H1 (cell line): Measurements from ENCODE around the gene GP5. TPM values are rescaled to one million over a fixed set of nuclear protein-coding genes. Genes with fewer than 3 reads are reported as not detected.

ENCODE experiments used
- CTCF ChIA-PET: fragments of 300-600 bp; sonication (Branson Sonifier 250); formaldehyde crosslinking; loops from one replicate; lab custom pipeline; 2021; ENCODE audit not compliant: partially characterized antibody; lab: Charles Lee
- POLR2A ChIA-PET: fragments of 300-600 bp; sonication (Branson Sonifier 250); formaldehyde crosslinking; loops from one replicate; lab custom pipeline; 2021; ENCODE audit warnings: inconsistent platforms; ENCODE audit not compliant: partially characterized antibody; lab: Charles Lee
- DNase-seq, 2 experiments: peaks; one replicate each; pipeline versions ENCODE4 v3.0.0 to v3.0.0-alpha.2; 2010 to 2022; ENCODE audit warnings: low spot score in 2 of 2, low read depth in 1 of 2, mixed read lengths in 1 of 2
- FAIRE-seq: peaks from 2 replicates; lab custom pipeline; 2011; peaks lifted over from hg19 to GRCh38; lab: Jason Lieb, UNC
- H2AFZ ChIP-seq: 2 replicates; pipeline ENCODE4 v1.8.1; 2012; ENCODE audit warnings: low read length, inconsistent platforms
- H2AK5ac ChIP-seq: 2 replicates; pipeline ENCODE4 v1.6.1; 2013; ENCODE audit warnings: low read depth, low read length
- H2BK120ac ChIP-seq: replicated peaks from 2 replicates; pipeline ENCODE3; 2013; ENCODE audit warnings: low read depth, low read length, inconsistent platforms
- H2BK12ac ChIP-seq: 2 replicates; pipeline ENCODE4 v1.6.1; 2013; ENCODE audit warnings: low read depth, low read length
- H2BK15ac ChIP-seq: 2 replicates; pipeline ENCODE4 v1.6.1; 2013; ENCODE audit warnings: low read length
- H2BK20ac ChIP-seq: 2 replicates; pipeline ENCODE4 v1.6.1; 2013; ENCODE audit warnings: low read length
- H2BK5ac ChIP-seq: 2 replicates; pipeline ENCODE4 v1.6.1; 2013; ENCODE audit warnings: low read depth, low read length
- H3K14ac ChIP-seq: 2 replicates; pipeline ENCODE4 v1.6.1; 2013; ENCODE audit warnings: inconsistent platforms; ENCODE audit not compliant: insufficient read length
- H3K18ac ChIP-seq: 2 replicates; pipeline ENCODE4 v1.6.1; 2013; ENCODE audit warnings: low read length; ENCODE audit errors: extremely low read depth
- H3K23ac ChIP-seq: 2 replicates; pipeline ENCODE4 v1.6.1; 2013; ENCODE audit warnings: inconsistent platforms; ENCODE audit not compliant: insufficient read length
- H3K23me2 ChIP-seq: 2 replicates; pipeline ENCODE4 v1.6.1; 2013; ENCODE audit warnings: low read depth, low read length
- H3K27ac ChIP-seq: 2 replicates; pipeline ENCODE4 v1.6.1; 2011; ENCODE audit warnings: low read depth, low read length, inconsistent platforms
- H3K27me3 ChIP-seq, 4 experiments: replicated peaks in 1 of 4; 1 replicate in 1 of 4; 2 replicates in 3 of 4; pipeline versions ENCODE4 v1.6.1 to v1.8.1; 2011 to 2013; ENCODE audit warnings: low read length in 3 of 4, mild to moderate bottlenecking in 3 of 4, inconsistent platforms in 2 of 4, mixed read lengths in 2 of 4, moderate library complexity in 1 of 4; ENCODE audit not compliant: control insufficient read depth in 3 of 4, insufficient read depth in 3 of 4; ENCODE audit errors: extremely low read depth in 1 of 4
- H3K36me3 ChIP-seq, 4 experiments: 2 replicates each; pipeline versions ENCODE4 v1.6.1 to v1.8.1; 2011 to 2013; ENCODE audit warnings: mild to moderate bottlenecking in 4 of 4, low read length in 3 of 4, moderate library complexity in 2 of 4, control low read depth in 1 of 4, inconsistent platforms in 1 of 4; ENCODE audit not compliant: insufficient read depth in 4 of 4, control insufficient read depth in 2 of 4
- H3K4ac ChIP-seq: replicated peaks from 2 replicates; pipeline ENCODE3; 2013; ENCODE audit warnings: low read length, low read depth, mixed read lengths, inconsistent platforms; ENCODE audit not compliant: insufficient read length
- H3K4me1 ChIP-seq, 4 experiments: replicated peaks in 1 of 4; 1 replicate in 1 of 4; 2 replicates in 3 of 4; pipeline versions ENCODE4 v1.6.1 to v1.8.1; 2011 to 2013; ENCODE audit warnings: low read length in 3 of 4, inconsistent platforms in 2 of 4, mixed read lengths in 1 of 4; ENCODE audit not compliant: insufficient read depth in 4 of 4, control insufficient read depth in 3 of 4
- H3K4me2 ChIP-seq, 2 experiments: 2 replicates each; pipeline versions ENCODE4 v1.6.1 to v1.8.1; 2011 to 2013; ENCODE audit warnings: low read depth in 2 of 2, low read length in 2 of 2, control low read depth in 1 of 2, inconsistent platforms in 1 of 2, mild to moderate bottlenecking in 1 of 2; ENCODE audit not compliant: insufficient read depth in 1 of 2
- H3K4me3 ChIP-seq, 4 experiments: fragments of 200-600, 300-600 bp in 1 of 4; sonication (generic), shearing (Covaris generic), sonication (Bioruptor Twin) in 1 of 4; 2 replicates each; pipeline versions ENCODE4 v1.5.1 to v1.8.1; 2011 to 2016; ENCODE audit warnings: low read length in 4 of 4, low read depth in 3 of 4, control low read depth in 2 of 4, inconsistent platforms in 2 of 4, mild to moderate bottlenecking in 2 of 4, mixed read lengths in 1 of 4, moderate library complexity in 1 of 4; ENCODE audit not compliant: insufficient read depth in 2 of 4; ENCODE audit errors: extremely low read depth in 1 of 4
- H3K56ac ChIP-seq: replicated peaks from 2 replicates; pipeline ENCODE3; 2013; ENCODE audit warnings: low read depth, mild to moderate bottlenecking, mixed read lengths, low read length, inconsistent platforms; ENCODE audit not compliant: insufficient read length
- H3K79me1 ChIP-seq: 2 replicates; pipeline ENCODE4 v1.6.1; 2013; ENCODE audit warnings: low read depth, low read length, control low read depth
- H3K79me2 ChIP-seq, 2 experiments: 2 replicates each; pipeline versions ENCODE4 v1.6.1 to v1.8.1; 2012 to 2013; ENCODE audit warnings: low read length in 2 of 2, mild to moderate bottlenecking in 2 of 2, inconsistent platforms in 1 of 2; ENCODE audit not compliant: insufficient read depth in 2 of 2, control insufficient read depth in 1 of 2
- H3K9ac ChIP-seq, 4 experiments: replicated peaks in 1 of 4; 1 replicate in 1 of 4; 2 replicates in 3 of 4; pipeline versions ENCODE4 v1.6.1 to v1.8.1; 2011 to 2013; ENCODE audit warnings: low read depth in 3 of 4, low read length in 3 of 4, control low read depth in 2 of 4, mild to moderate bottlenecking in 2 of 4, moderate library complexity in 2 of 4, inconsistent platforms in 1 of 4; ENCODE audit errors: extremely low read depth in 1 of 4
- H3K9me3 ChIP-seq, 2 experiments: 2 replicates each; pipeline versions ENCODE4 v1.6.1 to v1.8.1; 2012 to 2013; ENCODE audit warnings: mild to moderate bottlenecking in 2 of 2, moderate library complexity in 2 of 2, control low read depth in 1 of 2, inconsistent platforms in 1 of 2, low read depth in 1 of 2, low read length in 1 of 2, mixed read lengths in 1 of 2; ENCODE audit not compliant: insufficient read depth in 2 of 2
- H4K20me1 ChIP-seq, 2 experiments: replicated peaks in 1 of 2; 2 replicates each; pipeline versions ENCODE3 to v1.8.1; 2011 to 2013; ENCODE audit warnings: inconsistent platforms in 2 of 2, low read length in 2 of 2, mild to moderate bottlenecking in 1 of 2; ENCODE audit not compliant: insufficient read depth in 2 of 2, control insufficient read depth in 1 of 2
- H4K5ac ChIP-seq: 2 replicates; pipeline ENCODE4 v1.6.1; 2013; ENCODE audit warnings: low read length, low read depth, mixed read lengths, inconsistent platforms; ENCODE audit not compliant: insufficient read length
- H4K8ac ChIP-seq: 2 replicates; pipeline ENCODE4 v1.8.0; 2013; ENCODE audit warnings: mild to moderate bottlenecking, moderate library complexity, low read length, inconsistent platforms; ENCODE audit not compliant: insufficient read depth; ENCODE audit errors: extremely low read depth
- H4K91ac ChIP-seq: replicated peaks from 2 replicates; pipeline ENCODE3; 2013; ENCODE audit warnings: low read length, mixed read lengths, inconsistent platforms; ENCODE audit not compliant: insufficient read length
- BCL11A ChIP-seq, 2 experiments: IDR thresholded peaks; one replicate each; pipeline ENCODE4 v1.6.1; 2011; ENCODE audit warnings: low read depth in 2 of 2, low read length in 2 of 2, mild to moderate bottlenecking in 2 of 2
- JUND ChIP-seq: IDR thresholded peaks from 2 replicates; pipeline ENCODE4 v1.6.1; 2011; ENCODE audit warnings: mild to moderate bottlenecking, improper control_type of control experiment, low read length
- KDM4A ChIP-seq: IDR thresholded peaks from one replicate; pipeline ENCODE4 v1.7.1; 2012; ENCODE audit warnings: low read depth, mild to moderate bottlenecking, moderate library complexity, low read length, inconsistent platforms; ENCODE audit not compliant: severe bottlenecking
- whole genome bisulfite sequencing, 2 experiments: shearing (Covaris generic) in 1 of 2; methylation state at CpG; one replicate each; pipeline versions ENCODE4 v1.1.6 to v1.1.7; 2013 to 2015; ENCODE audit warnings: low lambda C conversion rate in 2 of 2, mixed read lengths in 2 of 2, inconsistent platforms in 1 of 2, low coverage in 1 of 2, missing lambda C conversion rate in 1 of 2; ENCODE audit not compliant: insufficient replicate concordance in 2 of 2, insufficient coverage in 1 of 2, insufficient read length in 1 of 2; ENCODE audit errors: extremely low coverage in 1 of 2, missing lambda C conversion rate in 1 of 2; 5-methylcytosine and 5-hydroxymethylcytosine counted together
- polyA plus RNA-seq, 7 experiments: library from polyadenylated mRNA; depleted of rRNA in 3 of 7; stranded (reverse) in 5 of 7; unstranded in 2 of 7; fragments of >200 nt in 5 of 7; fragments of 200-250 nt in 2 of 7; gene quantifications; 1 replicate in 5 of 7; 2 replicates in 1 of 7; 4 replicates in 1 of 7; pipeline versions ENCODE4 v1.2.1 to v1.2.3, GENCODE V29; 2011 to 2013; ENCODE audit warnings: missing spikeins in 2 of 7, mixed read lengths in 2 of 7
- total RNA-seq: library from RNA; stranded (reverse); fragmentation: NEBNext Ultra II Directional; extraction: Animal tissue kit (Norgen Biotek cat#: 25700); gene quantifications from 2 replicates; pipeline ENCODE4 v1.2.1, GENCODE V29; 2021

The GP5 gene
- total and polyA plus RNA-seq, 2 of the 8 experiments (the other 6 are each of a cell fraction or from before 2014, with no cell fraction given), result 0.13 to 0.14 TPM

- H4K20me1 ChIP-seq, result no peaks in the 10 kb centered on the region
- H3K14ac ChIP-seq, result no peak within 1 kb of the TSS
- H3K4me2 ChIP-seq, result peak within 1 kb of the TSS; percentile 56 to 60
- no peaks in the 10 kb centered on the region for H3K79me1 ChIP-seq
- no peak for FAIRE-seq
- peaks cover 2% of the 10 kb centered on the region; the same call in 1 of the 2 replicates for H3K23me2 ChIP-seq
- peak within 1 kb of the TSS; percentile 92; the same call in 1 of the 2 replicates for H2BK15ac ChIP-seq
- H3K9ac ChIP-seq, result no peak within 1 kb of the TSS; a peak in 2 of 7 replicates
- 0 out of 2 replicates have a peak within 1 kb of the TSS, but pooled peaks have one; percentile 2 for H2AFZ ChIP-seq
- H3K4ac ChIP-seq, result no peak within 1 kb of the TSS
- no peaks in the 10 kb centered on the region for H3K79me2 ChIP-seq
- H2BK12ac ChIP-seq, result peak within 1 kb of the TSS; percentile 43; the same call in 1 of the 2 replicates
- H3K36me3 ChIP-seq, result no peaks in the 10 kb centered on the region
- no peak within 1 kb of the TSS for H2BK5ac ChIP-seq
- CTCF ChIA-PET, result interaction anchor here (0.6 to 18.9 kb wide), 9 partner anchors 11 to 41 kb away, joined by 3 to 344 read pairs (median 3); no protein-coding TSS in a partner anchor
- H3K4me1 ChIP-seq, result peaks cover 3 to 20% (median 10%) of the 10 kb centered on the region in 4 experiments
- no peak within 1 kb of the TSS for H4K5ac ChIP-seq
- peak within 1 kb of the TSS; percentile 6 to 40 (median 22); a peak in 5 of 8 replicates for H3K4me3 ChIP-seq
- H2BK120ac ChIP-seq, result no peak within 1 kb of the TSS
- peaks cover 0 to 10% (median 2%) of the 10 kb centered on the region in 4 experiments; a peak in 4 of 7 replicates for H3K27me3 ChIP-seq
- H3K9me3 ChIP-seq, result no peaks in the 10 kb centered on the region
- H3K23ac ChIP-seq, result no peak within 1 kb of the TSS
- DNase-seq, result no peak
- peak within 1 kb of the TSS; percentile 33 for H4K91ac ChIP-seq
- H3K56ac ChIP-seq, result no peak within 1 kb of the TSS
- peak within 1 kb of the TSS; percentile 80; the same call in 1 of the 2 replicates for H2BK20ac ChIP-seq
- H4K8ac ChIP-seq, result peak within 1 kb of the TSS; percentile 64; the same call in 1 of the 2 replicates
- 0 out of 2 replicates have a peak within 1 kb of the TSS, but pooled peaks have one; percentile 72 for H3K18ac ChIP-seq
- peak within 1 kb of the TSS; percentile 60; the same call in 1 of the 2 replicates for H2AK5ac ChIP-seq
- no peak within 1 kb of the TSS for H3K27ac ChIP-seq
- POLR2A ChIA-PET, result interaction anchor here (1.7 to 2.5 kb wide), 2 partner anchors 13 to 14 kb away, joined by 3 to 8 read pairs; no protein-coding TSS in a partner anchor
- 36% methylated on average over 21 of the region's 21 CpGs; no CpG with 5 or more reads in 1 of the 2 experiments for WGBS, 2 experiments
- TF ChIP-seq KDM4A (no peak), JUND (peak; percentile 39; the same call in 1 of the 2 replicates), BCL11A (IDR thresholded peaks at IDR 0.05; ENCODE audit: low read depth in 2 of 2, low read length in 2 of 2) (no peak)
These were observed 29.4 kb downstream of the GP5 start, which contains the start of gene LRRC15 for GRCh38 chr3:194369522-194370279. LRRC15 (minus strand) TSS chr3:194369743; CDS start chr3:194361043, 8,700 bp downstream.
